PC-9 (cell line): Measurements from ENCODE around the gene CDC5L.

Source experiments
- CTCF ChIP-seq: fragments of 200-600 bp; sonication (generic); conservative IDR thresholded peaks from 2 replicates; pipeline ENCODE4 v1.6.1; 2017; ENCODE audit warnings: mixed run types, antibody characterized with exemption, mild to moderate bottlenecking, moderate library complexity
- EZH2 ChIP-seq: fragments of 200-600 bp; sonication (generic); IDR thresholded peaks from 2 replicates; pipeline ENCODE4 v1.8.0; 2017; ENCODE audit warnings: antibody characterized with exemption, low read depth

GRCh38 chr6:44422531-44422930, 35.0 kb downstream of the CDC5L start:
- TF ChIP-seq CTCF: no peak
- no peak for TF ChIP-seq EZH2
